Smooth muscle cell (in vitro differentiated cells): ENCODE measurements around the gene IGFALS. TPM values are rescaled to one million over a fixed set of nuclear protein-coding genes. Genes with fewer than 3 reads are reported as not detected.

Source experiments
- DNase-seq: peaks from one replicate; lab custom pipeline; 2025; ENCODE audit not compliant: unreplicated experiment; lab: John Stamatoyannopoulos, UW
- H2AFZ ChIP-seq: fragments of 200-600 bp; sonication (generic); 2 replicates; pipeline ENCODE4 v1.6.0; 2016; ENCODE audit warnings: antibody characterized with exemption, low read depth, mild to moderate bottlenecking
- H3F3A ChIP-seq: fragments of 200-600 bp; sonication (generic); 2 replicates; pipeline ENCODE4 v1.6.0; 2017; ENCODE audit warnings: antibody characterized with exemption, low read depth
- H3K27ac ChIP-seq: fragments of 200-600 bp; sonication (generic); 2 replicates; pipeline ENCODE4 v1.5.1; 2016; ENCODE audit warnings: low read depth, mild to moderate bottlenecking
- H3K27me3 ChIP-seq: fragments of 200-600 bp; sonication (generic); 2 replicates; pipeline ENCODE4 v1.6.1; 2016; ENCODE audit warnings: low read depth, mild to moderate bottlenecking
- H3K36me3 ChIP-seq: fragments of 200-600 bp; sonication (generic); 2 replicates; pipeline ENCODE4 v1.5.1; 2016; ENCODE audit warnings: low read depth
- H3K4me1 ChIP-seq: fragments of 200-600 bp; sonication (generic); 2 replicates; pipeline ENCODE4 v1.5.1; 2016; ENCODE audit warnings: low read depth
- H3K4me2 ChIP-seq: fragments of 200-600 bp; sonication (generic); 2 replicates; pipeline ENCODE4 v1.6.0; 2016; ENCODE audit warnings: mild to moderate bottlenecking
- H3K4me3 ChIP-seq: fragments of 200-600 bp; sonication (generic); 2 replicates; pipeline ENCODE4 v1.5.1; 2016; ENCODE audit warnings: mild to moderate bottlenecking
- H3K79me2 ChIP-seq: fragments of 200-600 bp; sonication (generic); 2 replicates; pipeline ENCODE4 v1.6.0; 2016; ENCODE audit warnings: low read depth, mild to moderate bottlenecking
- H3K9ac ChIP-seq: fragments of 200-600 bp; sonication (generic); 2 replicates; pipeline ENCODE4 v1.6.0; 2016; ENCODE audit warnings: low read depth
- H3K9me3 ChIP-seq: fragments of 200-600 bp; sonication (generic); replicated peaks from 2 replicates; pipeline ENCODE4 v1.5.1; 2016; ENCODE audit warnings: low read depth
- H4K20me1 ChIP-seq: fragments of 200-600 bp; sonication (generic); 2 replicates; pipeline ENCODE4 v1.6.0; 2016; ENCODE audit warnings: low read depth
- WGBS: methylation state at CpG from one replicate; pipeline ENCODE4 v1.1.7; 2016; ENCODE audit warnings: low lambda C conversion rate; 5-methylcytosine and 5-hydroxymethylcytosine counted together
- polyA plus RNA-seq: library from polyadenylated mRNA; unstranded; fragments of >200 nt; fragmentation: Nextera tagmentation; extraction: Ambion mirVana; gene quantifications from 2 replicates; pipeline ENCODE4 v1.2.1, GENCODE V29; 2016
- total RNA-seq: library from RNA; depleted of rRNA; stranded (reverse); fragments of >200 nt; gene quantifications from 2 replicates; pipeline ENCODE4 v1.2.3, GENCODE V29; 2014
- TF ChIP-seq, protein P1 (sequence below): fragments of 200-600 bp; sonication (generic); IDR thresholded peaks from 2 replicates; pipeline ENCODE4 v1.5.1; 2017; ENCODE audit warnings: borderline replicate concordance, mild to moderate bottlenecking, antibody characterized with exemption; ENCODE audit not compliant: insufficient read depth, poor library complexity, severe bottlenecking

Gene IGFALS
- total and polyA plus RNA-seq, 2 experiments from 2014 or later = not detected

DNA sequence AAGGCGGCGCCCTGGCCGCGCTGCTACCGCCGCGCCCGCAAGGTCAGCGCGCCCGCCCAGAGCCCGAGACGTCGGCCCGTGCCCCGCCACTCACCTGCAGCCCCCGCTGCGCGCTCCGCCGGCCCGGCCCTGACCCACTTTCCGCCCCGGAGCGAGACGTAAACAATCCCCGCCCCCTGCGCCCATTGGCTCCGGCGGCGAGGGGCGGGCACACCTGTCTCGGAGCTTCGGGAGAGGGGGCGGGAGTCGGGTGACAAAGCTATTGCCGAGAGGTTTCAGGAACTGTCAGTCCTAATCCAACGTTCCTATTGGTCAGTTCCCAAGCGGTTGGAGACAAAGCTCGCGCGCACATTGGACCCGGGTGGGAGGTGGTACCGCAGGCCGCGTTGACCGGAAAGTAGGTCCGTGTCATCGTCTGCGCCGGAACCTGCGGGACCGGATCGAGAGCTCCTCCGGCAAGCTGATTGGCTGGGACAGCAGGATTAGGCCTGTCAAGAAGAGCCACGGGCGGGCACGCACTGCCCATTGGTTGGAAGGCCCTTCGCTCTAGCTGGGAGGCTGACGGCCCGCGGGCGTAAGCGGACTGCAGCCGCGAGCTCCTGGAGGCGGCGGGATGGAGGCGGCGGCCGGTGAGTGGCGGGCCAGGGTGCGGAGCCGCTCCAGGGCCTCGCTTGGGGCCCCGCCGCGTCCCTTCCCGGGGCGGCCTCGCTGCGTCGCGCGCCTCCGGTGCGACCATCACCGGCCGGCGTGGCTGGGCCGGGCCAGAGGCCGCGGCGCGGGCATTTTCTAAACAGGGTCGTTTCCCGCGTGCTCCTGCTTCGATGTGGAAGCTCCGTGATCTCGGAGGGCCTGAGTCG, 10.9 kb downstream of the IGFALS start, which contains the start of the genes NUBP2 and SPSB3:
Gene NUBP2 (plus strand): TSS at position 553 of the 857 bp plus-strand sequence. CDS start 61 bp downstream, at position 614.
Gene SPSB3 (minus strand): TSS at position 164 of the 857 bp plus-strand sequence. CDS start 1,088 bp downstream, outside the sequence.
- H3K27me3 ChIP-seq = no peaks in the 10 kb centered on the region
- H3K9me3 ChIP-seq = no peaks in the 10 kb centered on the region
- H3K36me3 ChIP-seq = no peaks in the 10 kb centered on the region
- H3K27ac ChIP-seq = peak within 1 kb of the TSS; percentile 69
- DNase-seq = peak; percentile 93
- H3K4me2 ChIP-seq = peak within 1 kb of the TSS; percentile 99
- H2AFZ ChIP-seq = peak within 1 kb of the TSS; percentile 15
- H3K79me2 ChIP-seq = peaks cover 45% of the 10 kb centered on the region
- peaks cover 57% of the 10 kb centered on the region for H4K20me1 ChIP-seq
- H3K9ac ChIP-seq = peak within 1 kb of the TSS; percentile 75
- WGBS = 1% methylated on average over 88 of the region's 102 CpGs
- H3K4me3 ChIP-seq = peak within 1 kb of the TSS; percentile 92
- peaks cover 4% of the 10 kb centered on the region for H3K4me1 ChIP-seq
- TF ChIP-seq, protein P1, sequence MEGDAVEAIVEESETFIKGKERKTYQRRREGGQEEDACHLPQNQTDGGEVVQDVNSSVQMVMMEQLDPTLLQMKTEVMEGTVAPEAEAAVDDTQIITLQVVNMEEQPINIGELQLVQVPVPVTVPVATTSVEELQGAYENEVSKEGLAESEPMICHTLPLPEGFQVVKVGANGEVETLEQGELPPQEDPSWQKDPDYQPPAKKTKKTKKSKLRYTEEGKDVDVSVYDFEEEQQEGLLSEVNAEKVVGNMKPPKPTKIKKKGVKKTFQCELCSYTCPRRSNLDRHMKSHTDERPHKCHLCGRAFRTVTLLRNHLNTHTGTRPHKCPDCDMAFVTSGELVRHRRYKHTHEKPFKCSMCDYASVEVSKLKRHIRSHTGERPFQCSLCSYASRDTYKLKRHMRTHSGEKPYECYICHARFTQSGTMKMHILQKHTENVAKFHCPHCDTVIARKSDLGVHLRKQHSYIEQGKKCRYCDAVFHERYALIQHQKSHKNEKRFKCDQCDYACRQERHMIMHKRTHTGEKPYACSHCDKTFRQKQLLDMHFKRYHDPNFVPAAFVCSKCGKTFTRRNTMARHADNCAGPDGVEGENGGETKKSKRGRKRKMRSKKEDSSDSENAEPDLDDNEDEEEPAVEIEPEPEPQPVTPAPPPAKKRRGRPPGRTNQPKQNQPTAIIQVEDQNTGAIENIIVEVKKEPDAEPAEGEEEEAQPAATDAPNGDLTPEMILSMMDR = peak; percentile 12
- H3F3A ChIP-seq = peaks cover 7% of the 10 kb centered on the region

DNA sequence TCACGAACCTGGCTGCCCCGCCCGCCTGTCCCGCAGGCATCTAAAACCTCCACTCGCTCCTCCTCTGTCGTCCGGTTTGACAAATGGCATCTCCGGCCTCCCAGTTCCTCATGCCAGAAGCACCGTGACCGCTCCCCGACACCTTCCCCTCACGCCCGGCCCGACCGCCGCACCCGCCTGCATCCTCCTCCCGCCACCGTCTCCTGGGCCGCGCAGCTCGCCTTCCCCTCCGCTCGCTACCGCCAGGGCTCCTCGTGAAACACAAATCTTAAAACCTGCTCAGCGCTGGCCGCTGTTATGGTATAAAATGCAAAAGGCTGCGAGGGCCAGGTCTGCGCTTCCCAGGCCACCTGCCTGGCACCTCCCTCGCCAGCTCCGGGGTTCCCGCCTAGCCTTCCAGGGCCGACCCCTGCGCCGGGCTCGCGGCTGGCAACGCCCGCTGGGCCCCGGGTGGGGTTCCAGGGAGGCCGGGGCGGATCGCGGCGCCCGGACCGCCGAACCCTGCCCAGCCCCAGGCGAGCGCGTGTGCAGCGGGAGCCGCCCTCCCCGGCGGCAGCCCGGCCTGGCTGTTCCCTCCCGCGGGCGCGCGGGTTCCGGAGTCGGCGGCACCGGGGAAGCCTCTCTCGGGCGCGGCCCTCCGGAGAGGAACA, 11.6 kb downstream of the IGFALS start:
- 1% methylated on average over 64 of the region's 70 CpGs for WGBS
- peaks cover 7% of the 10 kb centered on the region for H3F3A ChIP-seq
- H3K4me1 ChIP-seq = peaks cover 4% of the 10 kb centered on the region
- H3K9ac ChIP-seq = peak overlapping the region; percentile 72
- peaks cover 50% of the 10 kb centered on the region for H4K20me1 ChIP-seq
- H3K27me3 ChIP-seq = no peaks in the 10 kb centered on the region
- peak overlapping the region; percentile 92 for H3K4me3 ChIP-seq
- H3K9me3 ChIP-seq = no peaks in the 10 kb centered on the region
- TF ChIP-seq, protein P1 = no peak
- DNase-seq = no peak
- H3K27ac ChIP-seq = peak overlapping the region; percentile 64
- H3K4me2 ChIP-seq = peak overlapping the region; percentile 99
- no peaks in the 10 kb centered on the region for H3K36me3 ChIP-seq
- H2AFZ ChIP-seq = no peak overlapping the region
- peaks cover 38% of the 10 kb centered on the region for H3K79me2 ChIP-seq

DNA sequence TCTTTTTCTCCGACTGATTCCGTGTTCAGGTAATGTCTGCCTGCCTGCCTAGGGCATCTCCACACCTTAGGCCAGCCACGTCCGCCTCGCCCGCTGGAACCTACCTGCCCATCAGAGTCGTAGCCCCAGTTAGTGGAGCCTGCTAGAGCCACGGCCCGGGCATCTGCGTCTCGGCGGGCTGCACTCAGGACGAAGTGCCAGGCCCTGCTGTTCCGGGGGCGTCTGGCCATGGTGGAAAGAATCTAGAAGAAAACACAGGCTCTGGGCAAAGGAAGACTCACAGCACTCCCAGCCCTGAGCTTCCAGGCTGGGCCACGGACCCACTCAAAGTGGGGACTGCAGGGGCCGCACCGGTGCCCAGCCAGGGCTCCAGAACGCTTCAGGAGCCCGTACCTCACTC, 12.3 kb downstream of the IGFALS start:
- peaks cover 4% of the 10 kb centered on the region for H3K4me1 ChIP-seq
- no peaks in the 10 kb centered on the region for H3K36me3 ChIP-seq
- H3K9me3 ChIP-seq = no peaks in the 10 kb centered on the region
- H3K4me2 ChIP-seq = peak overlapping the region; percentile 99
- no peak for DNase-seq
- H4K20me1 ChIP-seq = peaks cover 43% of the 10 kb centered on the region
- no peak overlapping the region for H2AFZ ChIP-seq
- TF ChIP-seq, protein P1 = no peak
- no peak overlapping the region for H3K9ac ChIP-seq
- WGBS = 84% methylated on average over 20 of the region's 20 CpGs
- H3K27ac ChIP-seq = no peak overlapping the region
- no peaks in the 10 kb centered on the region for H3K27me3 ChIP-seq
- peaks cover 32% of the 10 kb centered on the region for H3K79me2 ChIP-seq
- peaks cover 7% of the 10 kb centered on the region for H3F3A ChIP-seq
- H3K4me3 ChIP-seq = peak overlapping the region; percentile 92
